ENCODE results near the gene HDAC4. TPM values are rescaled to one million over a fixed set of nuclear protein-coding genes. Genes with fewer than 3 reads are reported as not detected.

The HDAC4 gene
- total and polyA plus RNA-seq, 9 of the 15 experiments (the other 6 are each of a cell fraction or from before 2014, with no cell fraction given), result 0.11 to 20.2 (median 4.0) TPM

GRCh38 chr2:239156516-239157265 is 244.1 kb downstream of the HDAC4 start (continued):
- TF ChIP-seq TRIM25 (IDR thresholded peaks at IDR 0.05; ENCODE audit: borderline replicate concordance), result no peak

DNA sequence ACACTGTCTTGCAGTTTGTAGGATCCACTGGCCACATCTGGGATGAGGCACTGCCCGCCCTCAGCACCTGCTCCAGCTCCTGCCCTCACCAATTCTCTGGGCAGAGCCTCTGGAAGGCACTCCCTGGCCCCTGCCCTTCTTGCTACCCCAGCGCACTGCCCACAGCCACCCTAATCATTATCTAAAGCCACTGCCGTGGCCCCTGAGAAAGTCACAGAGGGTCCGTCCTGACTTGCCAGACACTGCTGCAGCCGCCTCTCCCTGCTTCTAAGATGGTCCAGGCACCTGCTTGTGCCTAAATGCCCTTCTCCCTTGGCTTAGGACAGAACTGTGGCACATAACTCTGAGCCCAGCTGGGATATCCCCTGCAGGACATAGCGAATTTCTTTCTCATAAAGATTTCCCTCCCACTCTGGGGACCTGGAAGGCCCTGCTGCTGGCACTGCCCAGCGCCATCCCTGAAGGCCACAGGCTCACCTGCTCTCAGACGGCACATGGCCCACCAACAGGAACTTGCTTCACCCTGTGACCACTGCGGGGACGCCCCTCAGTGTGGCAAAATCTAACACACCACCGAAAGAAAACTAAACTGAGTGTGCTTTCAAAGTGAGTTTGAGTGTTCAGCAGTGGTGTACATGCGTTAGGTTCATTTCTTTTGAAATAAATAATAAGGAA is 244.9 kb downstream of the HDAC4 start:
- ATAC-seq (no peak), DNase-seq (ENCODE audit: extremely low read depth in 1 of 4, low spot score in 3 of 4) (no peak), FAIRE-seq (no peak)
- Histone ChIP-seq H3K9ac (ENCODE audit: insufficient read depth in 1 of 2, low read depth in 2 of 2, low read length in 2 of 2) (no peak overlapping the region), H2AFZ (ENCODE audit: low read depth, low read length) (no peak overlapping the region), H3K27ac (ENCODE audit: extremely low read depth, low read depth, low read length) (no peak overlapping the region), H3K4me2 (ENCODE audit: insufficient read depth, low read length) (no peak overlapping the region), H3K36me3 (ENCODE audit: control insufficient read depth, insufficient read depth, low read length) (no peaks in the 10 kb centered on the region), H3K4me1 (replicated peaks in 1 of 2; ENCODE audit: control insufficient read depth in 2 of 2, insufficient read depth in 2 of 2, low read length in 2 of 2) (peaks cover 0 to 11% of the 10 kb centered on the region in 2 experiments; a peak in 2 of 5 replicates), H3K27me3 (ENCODE audit: control insufficient read depth in 2 of 2, insufficient read depth in 2 of 2, low read length in 2 of 2) (no peaks in the 10 kb centered on the region), H3K9me1 (ENCODE audit: control insufficient read depth, insufficient read depth, low read length) (no peaks in the 10 kb centered on the region), H4K20me1 (replicated peaks; ENCODE audit: control insufficient read depth, insufficient read depth, low read length) (no peaks in the 10 kb centered on the region), H3K9me3 (replicated peaks; ENCODE audit: control insufficient read depth, insufficient read depth, low read depth, low read length) (no peaks in the 10 kb centered on the region), H3K79me2 (ENCODE audit: control insufficient read depth, insufficient read depth, low read length) (no peaks in the 10 kb centered on the region), H3K4me3 (no peak overlapping the region)
- ChIA-PET CTCF (ENCODE audit: low intra/inter-chr PET ratio) (no interaction called here), POLR2A (interaction anchor here (0.6 kb wide), 1 partner anchor 166 kb away, joined by 3 read pairs; no protein-coding TSS in a partner anchor)
- intact Hi-C loops (cut with micrococcal nuclease), result no loop called here
- no TSS peak for BruUV-seq (replicated peaks)
- in situ Hi-C loops (cut with MboI), result no loop called here
- 90% methylated on average over 7 of the region's 12 CpGs for WGBS (ENCODE audit: insufficient coverage, low coverage, missing lambda C conversion rate)
- TF ChIP-seq, protein P1, sequence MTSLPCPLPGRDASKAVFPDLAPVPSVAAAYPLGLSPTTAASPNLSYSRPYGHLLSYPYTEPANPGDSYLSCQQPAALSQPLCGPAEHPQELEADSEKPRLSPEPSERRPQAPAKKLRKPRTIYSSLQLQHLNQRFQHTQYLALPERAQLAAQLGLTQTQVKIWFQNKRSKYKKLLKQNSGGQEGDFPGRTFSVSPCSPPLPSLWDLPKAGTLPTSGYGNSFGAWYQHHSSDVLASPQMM (CRISPR knock-in tag; IDR thresholded peaks at IDR 0.05), result no peak
- TF ChIP-seq ETV1 (tag; conservative IDR thresholded peaks at IDR 0.05; ENCODE audit: low read depth), result no peak
- TF ChIP-seq NFIX (CRISPR knock-in tag; IDR thresholded peaks at IDR 0.05; ENCODE audit: low read depth), result no peak
- no peak for TF ChIP-seq BMI1 (IDR thresholded peaks at IDR 0.05; ENCODE audit: low read length)
- TF ChIP-seq SIN3B (IDR thresholded peaks at IDR 0.05; ENCODE audit: low read depth), result no peak
- TF ChIP-seq MXD1 (CRISPR knock-in tag; IDR thresholded peaks at IDR 0.05; ENCODE audit: borderline replicate concordance, poor library complexity, severe bottlenecking), result no peak
- TF ChIP-seq CBX1 (IDR thresholded peaks at IDR 0.05; ENCODE audit: low read depth), result no peak
- no peak for TF ChIP-seq CEBPZ (IDR thresholded peaks at IDR 0.05; ENCODE audit: borderline replicate concordance, low read depth, low read length)
- TF ChIP-seq SREBF2 (CRISPR knock-in tag; IDR thresholded peaks at IDR 0.05), result no peak
- TF ChIP-seq RBM17 (IDR thresholded peaks at IDR 0.05; ENCODE audit: borderline replicate concordance, low read depth, low read length), result no peak
- no peak for TF ChIP-seq MYNN (IDR thresholded peaks at IDR 0.05)
- no peak for TF ChIP-seq MYNN (CRISPR knock-in tag; IDR thresholded peaks at IDR 0.05)
